HCT116 (cell line): ENCODE data around the gene KIAA0232. TPM values are rescaled to one million over a fixed set of nuclear protein-coding genes. Genes with fewer than 3 reads are reported as not detected.

Experiments used
- ATAC-seq: fragments of 200-7000 bp; cut with Tn5 transposase; 2 replicates; pipeline ENCODE4 v1.9.1; 2020; ENCODE audit warnings: mild to moderate bottlenecking, moderate library complexity
- BruUV-seq: library from RNA; stranded (reverse); fragments of 400-500 nt; replicated peaks from 2 replicates; lab custom pipeline; 2021; lab: Mats Ljungman, UMichigan
- CTCF ChIA-PET: fragments of 300-600 bp; sonication (Branson Sonifier 250); formaldehyde crosslinking; loops from one replicate; lab custom pipeline; 2021; ENCODE audit warnings: antibody characterized with exemption; lab: Charles Lee
- POLR2A ChIA-PET: fragments of 300-600, 350-600 bp; sonication (Branson Sonifier 250); formaldehyde crosslinking; loops from one replicate; lab custom pipeline; 2021; ENCODE audit warnings: antibody characterized with exemption; lab: Charles Lee
- RAD21 ChIA-PET, 2 experiments: fragments of 300-600 bp; sonication (Branson Sonifier 250); formaldehyde crosslinking; loops; one replicate each; lab custom pipeline; 2023; ENCODE audit warnings: low total read pairs in 2 of 2; ENCODE audit not compliant: uncharacterized antibody in 2 of 2, unreplicated experiment in 2 of 2, low non-redundant PET in 1 of 2; lab: Charles Lee
- DNase-seq: peaks from one replicate; pipeline ENCODE4 v3.0.0-alpha.2; 2010; ENCODE audit warnings: low read depth, low spot score
- H2AFZ ChIP-seq: fragments of 200-600 bp; shearing (Covaris generic), sonication (generic); 2 replicates; pipeline ENCODE4 v1.6.1; 2017; ENCODE audit warnings: low read depth, mixed run types, mixed read lengths, antibody characterized with exemption, low read length; ENCODE audit not compliant: poor library complexity, severe bottlenecking
- H3K27ac ChIP-seq: 2 replicates; pipeline ENCODE4 v1.5.1; 2012; ENCODE audit warnings: low read depth, low read length
- H3K27me3 ChIP-seq: fragments of 200-600 bp; sonication (generic); 2 replicates; pipeline ENCODE4 v1.6.1; 2016; ENCODE audit warnings: mixed run types, low read length, mixed read lengths; ENCODE audit not compliant: insufficient read depth
- H3K36me3 ChIP-seq, 2 experiments: fragments of 200-500 bp in 1 of 2; fragments of 200-600 bp in 1 of 2; sonication (Bioruptor generic) in 1 of 2; sonication (generic) in 1 of 2; 2 replicates each; pipeline versions ENCODE4 v1.5.1 to v1.6.1; 2014 to 2016; ENCODE audit warnings: low read length in 2 of 2, inconsistent platforms in 1 of 2, mixed read lengths in 1 of 2, mixed run types in 1 of 2; ENCODE audit not compliant: insufficient read depth in 2 of 2, control insufficient read depth in 1 of 2
- H3K4me1 ChIP-seq, 2 experiments: fragments of 200-600 bp in 1 of 2; sonication (generic) in 1 of 2; 2 replicates each; pipeline versions ENCODE4 v1.5.1 to v1.6.1; 2012 to 2017; ENCODE audit warnings: low read length in 2 of 2, inconsistent platforms in 1 of 2, mild to moderate bottlenecking in 1 of 2, mixed read lengths in 1 of 2, mixed run types in 1 of 2, moderate library complexity in 1 of 2; ENCODE audit not compliant: insufficient read depth in 2 of 2, control insufficient read depth in 1 of 2
- H3K4me2 ChIP-seq: fragments of 200-600 bp; sonication (generic); 2 replicates; pipeline ENCODE4 v1.6.1; 2017; ENCODE audit warnings: mixed run types, low read length, mixed read lengths
- H3K4me3 ChIP-seq, 2 experiments: fragments of 200-600 bp in 1 of 2; sonication (generic) in 1 of 2; replicated peaks in 1 of 2; 2 replicates each; pipeline ENCODE4 v1.5.1; 2011 to 2016; ENCODE audit warnings: low read length in 2 of 2, control low read depth in 1 of 2, low read depth in 1 of 2, mild to moderate bottlenecking in 1 of 2, mixed read lengths in 1 of 2, mixed run types in 1 of 2
- H3K79me2 ChIP-seq: fragments of 200-600 bp; sonication (generic); 2 replicates; pipeline ENCODE4 v1.6.1; 2017; ENCODE audit warnings: mild to moderate bottlenecking, mixed run types, low read length, moderate library complexity, mixed read lengths; ENCODE audit not compliant: insufficient read depth
- H3K9ac ChIP-seq: fragments of 200-600 bp; sonication (generic); 2 replicates; pipeline ENCODE4 v1.6.1; 2016; ENCODE audit warnings: low read length, mixed read lengths
- H3K9me2 ChIP-seq: fragments of 200-600 bp; sonication (generic), shearing (Covaris generic); 2 replicates; pipeline ENCODE4 v1.6.1; 2017; ENCODE audit warnings: mixed run types, mild to moderate bottlenecking, moderate library complexity; ENCODE audit not compliant: insufficient read depth
- H3K9me3 ChIP-seq, 2 experiments: fragments of 200-500 bp in 1 of 2; fragments of 200-600 bp in 1 of 2; sonication (Bioruptor generic) in 1 of 2; sonication (generic) in 1 of 2; 2 replicates each; pipeline ENCODE4 v1.6.1; 2014 to 2017; ENCODE audit warnings: low read length in 2 of 2, mixed read lengths in 2 of 2, inconsistent platforms in 1 of 2, low read depth in 1 of 2, mild to moderate bottlenecking in 1 of 2, mixed run types in 1 of 2, moderate library complexity in 1 of 2; ENCODE audit not compliant: control insufficient read depth in 1 of 2, insufficient read depth in 1 of 2
- H4K20me1 ChIP-seq: fragments of 200-600 bp; sonication (generic), shearing (Covaris generic); 2 replicates; pipeline ENCODE4 v1.6.1; 2017; ENCODE audit warnings: mixed run types, mild to moderate bottlenecking, moderate library complexity; ENCODE audit not compliant: insufficient read depth
- EGR1 ChIP-seq: IDR thresholded peaks from 2 replicates; pipeline ENCODE4 v1.6.1; 2012; ENCODE audit warnings: low read depth
- ELF1 ChIP-seq: IDR thresholded peaks from 2 replicates; pipeline ENCODE4 v1.6.1; 2012; ENCODE audit warnings: low read depth, borderline replicate concordance
- EZH2phosphoT487 ChIP-seq: fragments of 200-600 bp; IDR thresholded peaks from 2 replicates; pipeline ENCODE4 v1.6.1; 2018; ENCODE audit warnings: antibody characterized with exemption, borderline replicate concordance
- JUND ChIP-seq: IDR thresholded peaks from 2 replicates; pipeline ENCODE4 v1.6.1; 2012
- POLR2A ChIP-seq: IDR thresholded peaks from 2 replicates; pipeline ENCODE4 v1.7.0; 2011; ENCODE audit warnings: borderline replicate concordance; ENCODE audit not compliant: insufficient read depth, insufficient read length; ENCODE audit errors: extremely low read depth
- SIN3A ChIP-seq: IDR thresholded peaks from 2 replicates; pipeline ENCODE4 v1.6.1; 2012; ENCODE audit warnings: low read depth
- SP1 ChIP-seq: IDR thresholded peaks from 2 replicates; pipeline ENCODE4 v1.6.1; 2012; ENCODE audit warnings: low read depth
- SRF ChIP-seq: IDR thresholded peaks from 2 replicates; pipeline ENCODE4 v1.6.1; 2012; ENCODE audit warnings: low read depth
- TCF7L2 ChIP-seq: IDR thresholded peaks from 2 replicates; pipeline ENCODE4 v1.7.0; 2011; ENCODE audit warnings: borderline replicate concordance, inconsistent platforms; ENCODE audit not compliant: insufficient read depth, insufficient read length; ENCODE audit errors: extremely low read depth
- YY1 ChIP-seq: IDR thresholded peaks from 2 replicates; pipeline ENCODE4 v1.6.1; 2011; ENCODE audit warnings: low read length, low read depth, moderate library complexity, mild to moderate bottlenecking; ENCODE audit not compliant: insufficient replicate concordance; ENCODE audit errors: extremely low read depth
- ZFX ChIP-seq: fragments of 450-650 bp; IDR thresholded peaks from 2 replicates; pipeline ENCODE4 v1.6.1; 2017
- ZNF274 ChIP-seq: fragments of 200-500 bp; sonication (Bioruptor generic); IDR thresholded peaks from 2 replicates; pipeline ENCODE4 v1.6.1; 2014; ENCODE audit warnings: mild to moderate bottlenecking, low read depth, low read length, inconsistent platforms
- intact Hi-C: fragments of 100-400 bp; cut with micrococcal nuclease; formaldehyde crosslinking; loops from 2 replicates; pipeline ENCODE4 v1.10.0; 2022
- total RNA-seq: library from RNA; stranded (reverse); gene quantifications from one replicate; pipeline ENCODE4 v1.2.1, GENCODE V29; 2021; ENCODE audit not compliant: unreplicated experiment
- TF ChIP-seq, protein P1 (sequence below): IDR thresholded peaks from 2 replicates; pipeline ENCODE4 v1.6.1; 2012
- TF ChIP-seq, protein P2 (sequence below), 3 experiments: fragments of 200-600 bp in 1 of 3; sonication (generic) in 1 of 3; IDR thresholded peaks in 2 of 3; conservative IDR thresholded peaks in 1 of 3; 2 replicates each; pipeline ENCODE4 v1.5.1; 2012 to 2017; ENCODE audit warnings: low read depth in 2 of 3, low read length in 2 of 3, antibody characterized with exemption in 1 of 3, borderline replicate concordance in 1 of 3, control low read depth in 1 of 3, mild to moderate bottlenecking in 1 of 3, mixed read lengths in 1 of 3, mixed run types in 1 of 3, moderate library complexity in 1 of 3; ENCODE audit not compliant: insufficient read depth in 1 of 3
- TF ChIP-seq, protein P3 (sequence below): IDR thresholded peaks from 2 replicates; pipeline ENCODE4 v1.6.1; 2012; ENCODE audit warnings: low read depth

Gene KIAA0232
- total RNA-seq, 1 experiment from 2014 or later: 18.1 TPM

DNA sequence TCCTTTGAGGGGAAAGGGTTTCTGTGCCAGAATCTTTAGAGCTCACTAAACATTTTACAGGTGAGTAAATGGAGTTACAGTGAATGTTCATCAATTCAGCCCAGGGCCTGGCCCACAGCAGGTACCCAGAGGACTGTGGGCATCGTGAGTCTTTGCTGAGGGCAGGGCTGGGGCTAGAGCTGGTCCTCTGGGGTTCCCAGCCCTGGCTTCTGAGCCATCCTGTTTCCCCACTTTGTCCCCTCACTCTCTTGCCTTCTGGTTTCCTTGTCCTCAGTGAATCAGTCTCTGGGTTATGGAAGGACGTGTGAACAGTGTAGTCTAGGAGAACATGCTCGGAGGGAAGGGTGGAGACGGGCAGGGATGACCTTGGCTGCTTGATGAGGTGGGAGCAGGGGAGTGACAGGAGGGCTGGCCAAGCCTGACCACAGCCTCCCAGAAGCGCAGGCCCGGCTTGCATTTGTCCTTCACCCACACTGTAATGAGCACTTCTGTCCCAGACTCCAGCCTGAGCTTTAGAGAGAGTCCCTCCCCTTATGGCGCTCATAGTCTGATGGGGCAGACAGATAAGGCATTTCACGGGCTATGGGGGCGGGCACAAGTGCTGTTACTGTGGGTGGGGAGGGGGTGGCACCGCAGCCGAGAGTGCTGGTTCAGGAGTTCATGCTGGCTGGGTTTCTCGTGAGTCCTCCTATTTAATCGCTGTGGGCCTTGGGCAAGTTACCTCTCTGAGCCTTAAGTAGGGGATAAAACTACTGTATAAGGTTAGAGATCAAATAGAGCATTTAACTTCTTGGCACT, 144.4 kb downstream of the KIAA0232 start (continued):
- no peak for TF ChIP-seq EZH2phosphoT487
- TF ChIP-seq POLR2A: no peak
- TF ChIP-seq TCF7L2: no peak
- no peak for TF ChIP-seq JUND
- TF ChIP-seq, protein P1, sequence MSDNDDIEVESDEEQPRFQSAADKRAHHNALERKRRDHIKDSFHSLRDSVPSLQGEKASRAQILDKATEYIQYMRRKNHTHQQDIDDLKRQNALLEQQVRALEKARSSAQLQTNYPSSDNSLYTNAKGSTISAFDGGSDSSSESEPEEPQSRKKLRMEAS: no peak

DNA sequence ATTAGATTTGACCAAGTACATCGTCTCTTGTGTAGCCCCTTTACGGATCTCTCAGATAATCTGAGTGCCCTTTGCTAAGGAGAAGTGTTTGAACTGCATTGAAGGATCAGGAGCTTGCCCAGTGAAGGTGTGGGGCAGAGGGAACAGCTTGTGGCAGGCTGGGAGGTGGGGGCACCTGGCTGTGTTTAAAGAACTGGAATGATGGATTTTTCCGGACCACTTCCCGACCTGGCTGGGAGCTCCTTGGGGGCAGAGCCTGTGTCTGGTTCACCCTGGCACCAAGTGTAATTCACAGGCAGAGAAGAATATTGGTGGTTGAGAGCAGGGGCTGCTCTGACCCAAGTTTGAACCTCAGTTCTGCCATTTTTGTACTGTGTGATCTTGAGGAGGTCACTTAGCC, 145.6 kb downstream of the KIAA0232 start:
- Histone ChIP-seq H4K20me1 (no peaks in the 10 kb centered on the region), H3K27ac (no peak overlapping the region), H3K9ac (no peak overlapping the region), H3K9me2 (no peaks in the 10 kb centered on the region), H3K9me3 (no peaks in the 10 kb centered on the region), H3K4me2 (no peak overlapping the region), H3K36me3 (peaks cover 5 to 16% of the 10 kb centered on the region in 2 experiments; a peak in 3 of 4 replicates), H3K79me2 (peaks cover 21% of the 10 kb centered on the region), H3K27me3 (no peaks in the 10 kb centered on the region)
- ChIA-PET RAD21 (no interaction called here), CTCF (no interaction called here)
- BruUV-seq: no TSS peak
- DNase-seq: no peak
- no peak for ATAC-seq
- no peak for TF ChIP-seq ZFX
- TF ChIP-seq SRF: no peak
- no peak for TF ChIP-seq EGR1
- TF ChIP-seq, protein P2, sequence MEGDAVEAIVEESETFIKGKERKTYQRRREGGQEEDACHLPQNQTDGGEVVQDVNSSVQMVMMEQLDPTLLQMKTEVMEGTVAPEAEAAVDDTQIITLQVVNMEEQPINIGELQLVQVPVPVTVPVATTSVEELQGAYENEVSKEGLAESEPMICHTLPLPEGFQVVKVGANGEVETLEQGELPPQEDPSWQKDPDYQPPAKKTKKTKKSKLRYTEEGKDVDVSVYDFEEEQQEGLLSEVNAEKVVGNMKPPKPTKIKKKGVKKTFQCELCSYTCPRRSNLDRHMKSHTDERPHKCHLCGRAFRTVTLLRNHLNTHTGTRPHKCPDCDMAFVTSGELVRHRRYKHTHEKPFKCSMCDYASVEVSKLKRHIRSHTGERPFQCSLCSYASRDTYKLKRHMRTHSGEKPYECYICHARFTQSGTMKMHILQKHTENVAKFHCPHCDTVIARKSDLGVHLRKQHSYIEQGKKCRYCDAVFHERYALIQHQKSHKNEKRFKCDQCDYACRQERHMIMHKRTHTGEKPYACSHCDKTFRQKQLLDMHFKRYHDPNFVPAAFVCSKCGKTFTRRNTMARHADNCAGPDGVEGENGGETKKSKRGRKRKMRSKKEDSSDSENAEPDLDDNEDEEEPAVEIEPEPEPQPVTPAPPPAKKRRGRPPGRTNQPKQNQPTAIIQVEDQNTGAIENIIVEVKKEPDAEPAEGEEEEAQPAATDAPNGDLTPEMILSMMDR (IDR thresholded peaks at IDR 0.05 in 2 of 3, conservative IDR thresholded peaks at IDR 0.05 in 1 of 3; ENCODE audit: borderline replicate concordance in 1 of 3, insufficient read depth in 1 of 3, low read depth in 2 of 3, low read length in 2 of 3): no peak
- no peak for TF ChIP-seq ELF1
- no peak for TF ChIP-seq SIN3A
- TF ChIP-seq YY1: no peak
- TF ChIP-seq, protein P3, sequence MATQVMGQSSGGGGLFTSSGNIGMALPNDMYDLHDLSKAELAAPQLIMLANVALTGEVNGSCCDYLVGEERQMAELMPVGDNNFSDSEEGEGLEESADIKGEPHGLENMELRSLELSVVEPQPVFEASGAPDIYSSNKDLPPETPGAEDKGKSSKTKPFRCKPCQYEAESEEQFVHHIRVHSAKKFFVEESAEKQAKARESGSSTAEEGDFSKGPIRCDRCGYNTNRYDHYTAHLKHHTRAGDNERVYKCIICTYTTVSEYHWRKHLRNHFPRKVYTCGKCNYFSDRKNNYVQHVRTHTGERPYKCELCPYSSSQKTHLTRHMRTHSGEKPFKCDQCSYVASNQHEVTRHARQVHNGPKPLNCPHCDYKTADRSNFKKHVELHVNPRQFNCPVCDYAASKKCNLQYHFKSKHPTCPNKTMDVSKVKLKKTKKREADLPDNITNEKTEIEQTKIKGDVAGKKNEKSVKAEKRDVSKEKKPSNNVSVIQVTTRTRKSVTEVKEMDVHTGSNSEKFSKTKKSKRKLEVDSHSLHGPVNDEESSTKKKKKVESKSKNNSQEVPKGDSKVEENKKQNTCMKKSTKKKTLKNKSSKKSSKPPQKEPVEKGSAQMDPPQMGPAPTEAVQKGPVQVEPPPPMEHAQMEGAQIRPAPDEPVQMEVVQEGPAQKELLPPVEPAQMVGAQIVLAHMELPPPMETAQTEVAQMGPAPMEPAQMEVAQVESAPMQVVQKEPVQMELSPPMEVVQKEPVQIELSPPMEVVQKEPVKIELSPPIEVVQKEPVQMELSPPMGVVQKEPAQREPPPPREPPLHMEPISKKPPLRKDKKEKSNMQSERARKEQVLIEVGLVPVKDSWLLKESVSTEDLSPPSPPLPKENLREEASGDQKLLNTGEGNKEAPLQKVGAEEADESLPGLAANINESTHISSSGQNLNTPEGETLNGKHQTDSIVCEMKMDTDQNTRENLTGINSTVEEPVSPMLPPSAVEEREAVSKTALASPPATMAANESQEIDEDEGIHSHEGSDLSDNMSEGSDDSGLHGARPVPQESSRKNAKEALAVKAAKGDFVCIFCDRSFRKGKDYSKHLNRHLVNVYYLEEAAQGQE: no peak
- TF ChIP-seq POLR2A: no peak
- no peak for TF ChIP-seq SP1
- TF ChIP-seq, protein P1: no peak
- TF ChIP-seq ZNF274: no peak
- no peak for TF ChIP-seq JUND
- TF ChIP-seq, all 23 proteins: peak for 0
- POLR2A ChIA-PET: no interaction called here
- no peak overlapping the region for H3K4me3 ChIP-seq
- peaks cover 0 to 9% of the 10 kb centered on the region in 2 experiments; a peak in 1 of 4 replicates for H3K4me1 ChIP-seq
- intact Hi-C loops: no loop called here
- H2AFZ ChIP-seq: no peak overlapping the region
